Parietal lobe (tissue), 1 donor: Measurements from ENCODE around the gene ABCA1. TPM values are rescaled to one million over a fixed set of nuclear protein-coding genes. Genes with fewer than 3 reads are reported as not detected.

ENCODE experiments used
- total RNA-seq: library from RNA; depleted of rRNA; stranded (reverse); fragments of >200 nt; gene quantifications from one replicate; pipeline ENCODE4 v1.2.3, GENCODE V29; 2014

ABCA1 gene, protein sequence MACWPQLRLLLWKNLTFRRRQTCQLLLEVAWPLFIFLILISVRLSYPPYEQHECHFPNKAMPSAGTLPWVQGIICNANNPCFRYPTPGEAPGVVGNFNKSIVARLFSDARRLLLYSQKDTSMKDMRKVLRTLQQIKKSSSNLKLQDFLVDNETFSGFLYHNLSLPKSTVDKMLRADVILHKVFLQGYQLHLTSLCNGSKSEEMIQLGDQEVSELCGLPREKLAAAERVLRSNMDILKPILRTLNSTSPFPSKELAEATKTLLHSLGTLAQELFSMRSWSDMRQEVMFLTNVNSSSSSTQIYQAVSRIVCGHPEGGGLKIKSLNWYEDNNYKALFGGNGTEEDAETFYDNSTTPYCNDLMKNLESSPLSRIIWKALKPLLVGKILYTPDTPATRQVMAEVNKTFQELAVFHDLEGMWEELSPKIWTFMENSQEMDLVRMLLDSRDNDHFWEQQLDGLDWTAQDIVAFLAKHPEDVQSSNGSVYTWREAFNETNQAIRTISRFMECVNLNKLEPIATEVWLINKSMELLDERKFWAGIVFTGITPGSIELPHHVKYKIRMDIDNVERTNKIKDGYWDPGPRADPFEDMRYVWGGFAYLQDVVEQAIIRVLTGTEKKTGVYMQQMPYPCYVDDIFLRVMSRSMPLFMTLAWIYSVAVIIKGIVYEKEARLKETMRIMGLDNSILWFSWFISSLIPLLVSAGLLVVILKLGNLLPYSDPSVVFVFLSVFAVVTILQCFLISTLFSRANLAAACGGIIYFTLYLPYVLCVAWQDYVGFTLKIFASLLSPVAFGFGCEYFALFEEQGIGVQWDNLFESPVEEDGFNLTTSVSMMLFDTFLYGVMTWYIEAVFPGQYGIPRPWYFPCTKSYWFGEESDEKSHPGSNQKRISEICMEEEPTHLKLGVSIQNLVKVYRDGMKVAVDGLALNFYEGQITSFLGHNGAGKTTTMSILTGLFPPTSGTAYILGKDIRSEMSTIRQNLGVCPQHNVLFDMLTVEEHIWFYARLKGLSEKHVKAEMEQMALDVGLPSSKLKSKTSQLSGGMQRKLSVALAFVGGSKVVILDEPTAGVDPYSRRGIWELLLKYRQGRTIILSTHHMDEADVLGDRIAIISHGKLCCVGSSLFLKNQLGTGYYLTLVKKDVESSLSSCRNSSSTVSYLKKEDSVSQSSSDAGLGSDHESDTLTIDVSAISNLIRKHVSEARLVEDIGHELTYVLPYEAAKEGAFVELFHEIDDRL (N-terminal part only)
- 41.6 TPM for total RNA-seq

DNA sequence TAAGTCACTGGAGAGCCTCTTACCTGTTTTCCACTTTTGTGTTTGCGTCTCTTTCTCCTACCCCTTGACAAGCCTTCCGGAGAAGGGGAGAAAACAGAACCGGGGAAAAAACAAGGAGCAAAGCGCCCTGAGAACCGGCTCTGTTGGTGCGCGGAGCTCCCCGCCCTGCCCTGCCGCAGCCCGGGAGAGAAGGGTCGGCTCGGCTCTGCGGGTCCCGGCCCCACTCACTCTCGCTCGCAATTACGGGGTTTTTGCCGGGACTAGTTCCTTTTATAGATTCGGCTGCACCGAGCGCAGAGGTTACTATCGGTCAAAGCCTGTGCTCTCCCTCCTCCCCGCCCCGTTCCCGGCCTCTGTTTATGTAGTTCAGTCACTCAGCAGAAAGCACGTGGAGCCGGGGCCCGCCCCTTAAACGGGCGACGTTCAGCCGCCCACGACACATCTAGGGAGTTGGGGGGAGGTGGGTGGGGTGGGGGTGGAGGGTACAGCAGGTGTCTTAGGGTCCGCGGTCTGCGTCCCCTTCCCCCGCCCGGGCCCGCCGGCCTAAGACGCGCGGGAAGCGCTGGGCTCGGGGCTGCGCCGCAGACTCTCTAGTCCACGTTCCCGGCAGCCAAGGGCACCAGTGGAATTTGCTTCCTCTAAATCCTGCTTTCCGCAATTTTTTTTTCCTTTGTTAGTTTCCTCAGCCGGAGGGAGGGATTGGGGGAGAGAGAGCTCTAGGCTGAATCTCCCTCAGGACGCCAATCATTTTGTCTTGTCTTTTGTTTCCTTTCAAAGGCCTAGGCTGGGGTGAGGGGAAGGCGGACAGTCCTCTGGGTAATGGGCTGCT, at the start of gene ABCA1:
Gene ABCA1, minus strand, starts transcription at position 244 of the 829 bp plus-strand sequence. CDS start 24,476 bp downstream, outside the sequence.

DNA sequence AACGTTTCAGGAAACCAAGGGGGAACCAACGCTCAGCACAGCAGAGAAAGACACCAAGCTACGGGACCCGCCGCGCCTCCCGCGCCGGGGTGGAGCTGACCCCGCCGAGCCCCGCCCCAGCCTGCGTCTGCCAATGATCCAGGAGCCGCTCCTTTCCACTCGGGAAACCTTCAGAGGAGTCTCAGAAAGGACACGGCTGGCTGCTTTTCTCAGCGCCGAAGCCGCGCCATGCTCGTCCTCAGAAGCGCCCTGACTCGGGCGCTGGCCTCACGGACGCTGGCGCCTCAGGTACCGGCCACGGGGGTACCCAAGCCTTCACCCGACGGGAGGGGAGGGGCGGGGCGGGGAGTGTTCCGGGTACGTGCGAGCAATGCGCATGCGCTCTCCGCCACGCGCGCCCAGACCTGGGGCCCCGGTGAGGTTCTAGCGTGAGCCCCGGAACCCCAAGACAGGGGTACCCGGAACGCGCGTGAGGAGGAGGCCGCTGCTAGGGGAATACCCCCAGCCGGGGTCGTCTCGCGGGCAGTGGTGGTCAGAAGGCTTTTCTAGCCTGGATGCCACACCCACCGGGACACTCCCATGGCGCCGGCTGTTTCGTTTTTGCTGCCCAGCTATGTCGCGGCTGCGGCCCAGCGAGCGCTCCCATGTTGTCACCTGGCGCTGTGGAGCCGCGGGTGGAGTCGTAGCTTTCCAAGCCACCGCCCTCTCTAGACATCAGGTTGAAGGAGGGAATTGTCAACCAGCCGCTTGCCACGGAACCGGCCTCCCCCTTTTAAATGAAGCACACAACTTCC, 180.2 kb downstream of the ABCA1 start, which contains the start of gene NIPSNAP3A:
Gene NIPSNAP3A, plus strand, starts transcription at position 119 of the 794 bp plus-strand sequence. Its CDS starts 110 bp downstream, at position 229.

Other genes starting within 250 kb of the ABCA1 start
- gene OR13D1, start 233.6 kb downstream of the ABCA1 start, total RNA-seq: not detected
- gene NIPSNAP3A, start 180.5 kb downstream of the ABCA1 start, total RNA-seq: 63.2 TPM
- 17.5 TPM for gene NIPSNAP3B, start 164.0 kb downstream of the ABCA1 start, total RNA-seq